Measurements from ENCODE around the gene GPATCH8. TPM values are rescaled to one million over a fixed set of nuclear protein-coding genes. Genes with fewer than 3 reads are reported as not detected.

Gene GPATCH8
- total RNA-seq, 1 donor from 2014 or later, result 64.5 TPM

- CTCF ChIA-PET, result interaction anchor here (1.5 kb wide), 1 partner anchor 18 kb away, joined by 3 read pairs; no protein-coding TSS in a partner anchor
- ATAC-seq (ENCODE audit: low read depth) (no peak), DNase-seq (no peak)
- peaks cover 27% of the 10 kb centered on the region for H3K27me3 Mint-ChIP-seq
- H3K27ac Mint-ChIP-seq, result no peak overlapping the region
- TF ChIP-seq, protein P1, sequence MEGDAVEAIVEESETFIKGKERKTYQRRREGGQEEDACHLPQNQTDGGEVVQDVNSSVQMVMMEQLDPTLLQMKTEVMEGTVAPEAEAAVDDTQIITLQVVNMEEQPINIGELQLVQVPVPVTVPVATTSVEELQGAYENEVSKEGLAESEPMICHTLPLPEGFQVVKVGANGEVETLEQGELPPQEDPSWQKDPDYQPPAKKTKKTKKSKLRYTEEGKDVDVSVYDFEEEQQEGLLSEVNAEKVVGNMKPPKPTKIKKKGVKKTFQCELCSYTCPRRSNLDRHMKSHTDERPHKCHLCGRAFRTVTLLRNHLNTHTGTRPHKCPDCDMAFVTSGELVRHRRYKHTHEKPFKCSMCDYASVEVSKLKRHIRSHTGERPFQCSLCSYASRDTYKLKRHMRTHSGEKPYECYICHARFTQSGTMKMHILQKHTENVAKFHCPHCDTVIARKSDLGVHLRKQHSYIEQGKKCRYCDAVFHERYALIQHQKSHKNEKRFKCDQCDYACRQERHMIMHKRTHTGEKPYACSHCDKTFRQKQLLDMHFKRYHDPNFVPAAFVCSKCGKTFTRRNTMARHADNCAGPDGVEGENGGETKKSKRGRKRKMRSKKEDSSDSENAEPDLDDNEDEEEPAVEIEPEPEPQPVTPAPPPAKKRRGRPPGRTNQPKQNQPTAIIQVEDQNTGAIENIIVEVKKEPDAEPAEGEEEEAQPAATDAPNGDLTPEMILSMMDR (IDR thresholded peaks at IDR 0.05), result no peak
- no peak overlapping the region for H3K4me3 Mint-ChIP-seq
- no peaks in the 10 kb centered on the region for H3K9me3 Mint-ChIP-seq
- POLR2A ChIA-PET, result no interaction called here
- H3K4me1 Mint-ChIP-seq, result peaks cover 7% of the 10 kb centered on the region
- no peaks in the 10 kb centered on the region for H3K36me3 Mint-ChIP-seq (ENCODE audit: low read depth)
- intact Hi-C loops (cut with micrococcal nuclease), result no loop called here
Measured at GRCh38 chr17:44380767-44381166, 122.4 kb downstream of the GPATCH8 start.

- peaks cover 3% of the 10 kb centered on the region for H3K4me1 Mint-ChIP-seq
- intact Hi-C loops (cut with micrococcal nuclease), result no loop called here
- H3K9me3 Mint-ChIP-seq, result no peaks in the 10 kb centered on the region
- DNase-seq (no peak), ATAC-seq (ENCODE audit: low read depth) (no peak)
- CTCF ChIA-PET, result interaction anchor here (1.5 kb wide), 1 partner anchor 17 kb away, joined by 3 read pairs; no protein-coding TSS in a partner anchor
- POLR2A ChIA-PET, result no interaction called here
- H3K36me3 Mint-ChIP-seq (ENCODE audit: low read depth), result no peaks in the 10 kb centered on the region
- peaks cover 26% of the 10 kb centered on the region for H3K27me3 Mint-ChIP-seq
- H3K27ac Mint-ChIP-seq, result no peak overlapping the region
- TF ChIP-seq, protein P1 (IDR thresholded peaks at IDR 0.05), result no peak
- no peak overlapping the region for H3K4me3 Mint-ChIP-seq
Measured at GRCh38 chr17:44379887-44380286, 123.3 kb downstream of the GPATCH8 start.

- intact Hi-C loops (cut with micrococcal nuclease), result no loop called here
- no peaks in the 10 kb centered on the region for H3K4me1 Mint-ChIP-seq
- ChIA-PET CTCF (no interaction called here), POLR2A (interaction anchor here (0.7 kb wide), 1 partner anchor 70 kb away, joined by 5 read pairs; no protein-coding TSS in a partner anchor)
- TF ChIP-seq, protein P1 (IDR thresholded peaks at IDR 0.05), result no peak
- no peak for ATAC-seq (ENCODE audit: low read depth)
- H3K4me3 Mint-ChIP-seq, result no peak overlapping the region
- no peak overlapping the region for H3K27ac Mint-ChIP-seq
- DNase-seq, result no peak
- H3K36me3 Mint-ChIP-seq (ENCODE audit: low read depth), result no peaks in the 10 kb centered on the region
- peaks cover 29% of the 10 kb centered on the region for H3K27me3 Mint-ChIP-seq
- no peaks in the 10 kb centered on the region for H3K9me3 Mint-ChIP-seq
Measured at GRCh38 chr17:44378171-44378705, 125.0 kb downstream of the GPATCH8 start.

- H3K36me3 Mint-ChIP-seq (ENCODE audit: low read depth), result no peaks in the 10 kb centered on the region
- ATAC-seq (ENCODE audit: low read depth) (no peak), DNase-seq (no peak)
- peaks cover 29% of the 10 kb centered on the region for H3K27me3 Mint-ChIP-seq
- TF ChIP-seq, protein P1 (IDR thresholded peaks at IDR 0.05), result no peak
- intact Hi-C loops (cut with micrococcal nuclease), result no loop called here
- H3K4me3 Mint-ChIP-seq, result no peak overlapping the region
- no peak overlapping the region for H3K27ac Mint-ChIP-seq
- H3K9me3 Mint-ChIP-seq, result no peaks in the 10 kb centered on the region
- ChIA-PET POLR2A (no interaction called here), CTCF (interaction anchor here (1.1 kb wide), 1 partner anchor 14 kb away, joined by 3 read pairs; no protein-coding TSS in a partner anchor)
- no peaks in the 10 kb centered on the region for H3K4me1 Mint-ChIP-seq
Measured at GRCh38 chr17:44376779-44377178, 126.4 kb downstream of the GPATCH8 start.

- Mint-ChIP-seq H3K9me3 (no peaks in the 10 kb centered on the region), H3K4me3 (no peak overlapping the region), H3K27ac (no peak overlapping the region), H3K4me1 (no peaks in the 10 kb centered on the region), H3K27me3 (peaks cover 30% of the 10 kb centered on the region), H3K36me3 (ENCODE audit: low read depth) (no peaks in the 10 kb centered on the region)
- CTCF ChIA-PET, result interaction anchor here (1.1 kb wide), 1 partner anchor 15 kb away, joined by 3 read pairs; no protein-coding TSS in a partner anchor
- POLR2A ChIA-PET, result no interaction called here
- DNase-seq, result no peak
- intact Hi-C loops (cut with micrococcal nuclease), result no loop called here
- TF ChIP-seq, protein P1 (IDR thresholded peaks at IDR 0.05), result no peak
- ATAC-seq (ENCODE audit: low read depth), result no peak
Measured at GRCh38 chr17:44376124-44376523, 127.1 kb downstream of the GPATCH8 start.

All from activated B cell treated with CpG ODN at 0.5 μM for 24 hours (primary cell).